Caki2 (cell line): ENCODE results near the gene RYK. TPM values are rescaled to one million over a fixed set of nuclear protein-coding genes. Genes with fewer than 3 reads are reported as not detected.
A peak's percentile ranks its signal among the peaks of the same experiment; 100 is the strongest.
"Not testable (repeated sequence)": the region's sequence is repeated elsewhere in the genome, so short reads cannot be mapped to it uniquely, and the experiment has no call there.

ENCODE experiments used
- DNase-seq: peaks from one replicate; pipeline ENCODE4 v3.0.0-alpha.2; 2015; ENCODE audit warnings: low read depth
- in situ Hi-C: cut with HindIII; loops from 2 replicates; pipeline ENCODE4 v1.10.0; 2016; ENCODE audit warnings: low sequenced_read_pairs, low pct_unique_long_range_greater_than_20kb, mixed read lengths
- total RNA-seq: library from RNA; depleted of rRNA; stranded (reverse); fragments of >200 nt; shearing (Covaris generic); gene quantifications from 2 replicates; pipeline ENCODE4 v1.2.3, GENCODE V29; 2014; ENCODE audit warnings: low replicate concordance

Gene RYK
- total RNA-seq, 1 experiment from 2014 or later = 69.7 TPM

- in situ Hi-C loops = no loop called here
- DNase-seq = no peak
These were observed 18.5 kb downstream of the RYK start for GRCh38 chr3:134232151-134232550.

- no peak for DNase-seq
- in situ Hi-C loops = no loop called here
These were observed 19.5 kb downstream of the RYK start for GRCh38 chr3:134231131-134231530.

GRCh38 chr3:134229038-134229437 lies 21.6 kb downstream of the RYK start:
- DNase-seq = no peak
- in situ Hi-C loops = no loop called here

GRCh38 chr3:134228479-134228878 lies 22.2 kb downstream of the RYK start:
- in situ Hi-C loops = no loop called here
- DNase-seq = no peak

GRCh38 chr3:134228035-134228434 lies 22.6 kb downstream of the RYK start:
- no peak for DNase-seq
- in situ Hi-C loops = no loop called here

GRCh38 chr3:134224796-134225156 lies 25.9 kb downstream of the RYK start:
- DNase-seq, in situ Hi-C loops: not testable (repeated sequence)

GRCh38 chr3:134222835-134223234 lies 27.8 kb downstream of the RYK start:
- no peak for DNase-seq
- in situ Hi-C loops = no loop called here

GRCh38 chr3:134216851-134217250 lies 33.8 kb downstream of the RYK start:
- DNase-seq = no peak
- in situ Hi-C loops = no loop called here

- DNase-seq = no peak
- in situ Hi-C loops = no loop called here
These were observed 34.4 kb downstream of the RYK start for GRCh38 chr3:134216191-134216764.

GRCh38 chr3:134214239-134214638 lies 36.4 kb downstream of the RYK start:
- in situ Hi-C loops = no loop called here
- DNase-seq = no peak

- in situ Hi-C loops = no loop called here
- peak; percentile 43 for DNase-seq
These were observed 37.5 kb downstream of the RYK start for GRCh38 chr3:134212967-134213665.

GRCh38 chr3:134211797-134212196 lies 38.9 kb downstream of the RYK start:
- DNase-seq = no peak
- in situ Hi-C loops = no loop called here

- in situ Hi-C loops = no loop called here
- DNase-seq = no peak
These were observed 45.2 kb downstream of the RYK start for GRCh38 chr3:134205451-134205850.

- in situ Hi-C loops = no loop called here
- peak; percentile 24 for DNase-seq
These were observed 49.2 kb downstream of the RYK start for GRCh38 chr3:134201201-134202130.

- in situ Hi-C loops, DNase-seq: not testable (repeated sequence)
These were observed 50.8 kb downstream of the RYK start for GRCh38 chr3:134199880-134200279.

- DNase-seq = no peak
- in situ Hi-C loops = no loop called here
These were observed 51.4 kb downstream of the RYK start for GRCh38 chr3:134199240-134199639.

- in situ Hi-C loops = no loop called here
- no peak for DNase-seq
These were observed 52.2 kb downstream of the RYK start for GRCh38 chr3:134198414-134198813.

- in situ Hi-C loops = no loop called here
- peak; percentile 43 for DNase-seq
These were observed 52.9 kb downstream of the RYK start for GRCh38 chr3:134197681-134198261.

- in situ Hi-C loops = no loop called here
- DNase-seq = no peak
These were observed 56.4 kb downstream of the RYK start for GRCh38 chr3:134194247-134194646.
